Heart right ventricle (tissue), 16 donors: ENCODE data around the gene PLA2G12A. TPM values are rescaled to one million over a fixed set of nuclear protein-coding genes. Genes with fewer than 3 reads are reported as not detected.

Experiments used
- ATAC-seq, 8 donors: fragments of 200-7000 bp; cut with Tn5 transposase; one replicate each; pipeline ENCODE4 v1.9.1; 2020; ENCODE audit warnings: mild to moderate bottlenecking in 8 of 8, moderate library complexity in 8 of 8, moderate number of reproducible peaks in 1 of 8
- DNase-seq, 2 donors: peaks; one replicate each; pipeline ENCODE4 v3.0.0-alpha.2; 2020
- H3K27ac ChIP-seq, 10 donors: fragments of 200-600 bp; sonication (generic) in 2 of 10; one replicate each; pipeline versions ENCODE4 v1.5.0 to v1.8.0; 2020 to 2022; ENCODE audit warnings: mild to moderate bottlenecking in 3 of 10
- H3K27me3 ChIP-seq, 7 donors: fragments of 200-600 bp; one replicate each; pipeline ENCODE4 v1.8.0; 2021 to 2022; ENCODE audit warnings: mild to moderate bottlenecking in 2 of 7
- H3K36me3 ChIP-seq, 9 donors: fragments of 200-600 bp; sonication (generic) in 1 of 9; one replicate each; pipeline versions ENCODE4 v1.5.0 to v1.8.0; 2020 to 2022; ENCODE audit warnings: mild to moderate bottlenecking in 2 of 9
- H3K4me1 ChIP-seq, 9 donors: fragments of 200-600 bp; sonication (generic) in 1 of 9; one replicate each; pipeline versions ENCODE4 v1.5.0 to v1.8.0; 2020 to 2022; ENCODE audit warnings: mild to moderate bottlenecking in 4 of 9
- H3K4me3 ChIP-seq, 10 donors: fragments of 200-600 bp; sonication (generic) in 2 of 10; one replicate each; pipeline versions ENCODE4 v1.5.0 to v1.8.0; 2020 to 2022; ENCODE audit warnings: mild to moderate bottlenecking in 7 of 10, moderate library complexity in 2 of 10
- H3K9me3 ChIP-seq, 11 donors: fragments of 200-600 bp in 10 of 11; sonication (generic) in 2 of 11; one replicate each; pipeline versions ENCODE4 v1.5.0 to v1.8.0; 2013 to 2022; ENCODE audit warnings: mild to moderate bottlenecking in 2 of 11, control low read depth in 1 of 11, moderate library complexity in 1 of 11
- CTCF ChIP-seq, 9 donors: fragments of 200-600 bp; sonication (generic) in 2 of 9; IDR thresholded peaks; one replicate each; pipeline versions ENCODE4 v1.5.0 to v1.8.0; 2021 to 2022; ENCODE audit warnings: antibody characterized with exemption in 9 of 9, mild to moderate bottlenecking in 5 of 9, moderate library complexity in 1 of 9
- WGBS, 2 donors: extraction: QIAGEN DNeasy Blood & Tissue Kit; methylation state at CpG; one replicate each; pipeline ENCODE4 v1.1.7; 2013; ENCODE audit warnings: inconsistent platforms in 1 of 2; 5-methylcytosine and 5-hydroxymethylcytosine counted together
- intact Hi-C, 10 donors: fragments of 100-400 bp; cut with DNase I; formaldehyde crosslinking; loops; one replicate each; pipeline versions ENCODE4 v1.11.1 to v1.14.2; 2022
- polyA plus RNA-seq, 2 donors: library from polyadenylated mRNA; stranded (reverse); fragments of 200-250 nt; gene quantifications; one replicate each; pipeline ENCODE4 v1.2.3, GENCODE V29; 2013
- total RNA-seq, 10 donors: library from RNA; stranded (reverse); fragmentation: NEBNext Ultra II Directional in 3 of 10; extraction: Animal tissue kit (Norgen Biotek cat#: 25700) in 3 of 10; gene quantifications; one replicate each; pipeline versions ENCODE4 v1.2.1 to v1.2.4, GENCODE V29; 2021 to 2023
- donor health status: Arrhythmogenic right ventricular cardiomyopathy.
- donor health status: ischemic (EF 13 %, LVEDD 7.1; RV severe dilation, severe dysfunction).
- donor health status: healthy with polysubstance abuse.
- donor health status: DM: no; HTN: yes; CAD: no.
- donor health status: DM: no; HTN: no; CAD: no.
- donor health status: ischemic (EF 25% LVEDD 6.9; RV normal size, moderate dysfunction).
- donor health status: ischemic (EF 25% LVEDD 5.7; RV mildly dilated, moderate dysfunction).
- donor health status: healthy.
- donor health status: DM: yes; HTN: yes; CAD: no.
- donor health status: Ischemic cardiomyopathy.
- donor health status: ischemic (EF 35%, LVEDD 5.7; RV mildly dilated, moderate dysfunction).
- donor health status: nonischemic (EF 11% LVEDD 7.7; RV severe dilation, severe dysfunction).
- donor health status: DM: yes; HTN: yes; CAD: no.
- donor health status: PGD.
- donor health status: ischemic (EF 29% LVEDD 5.4; RV normal size, mild dysfunction).
- donor health status: nonischemic (EF 23%, LVEDD 6.1; RV moderate dilation, normal function).

The PLA2G12A gene
- total and polyA plus RNA-seq, 12 donors, result 14.3 to 100 (median 47.3) TPM

GRCh38 chr4:109751852-109752251 lies 22.0 kb upstream of the PLA2G12A start:
- DNase-seq, result no peak
- H3K4me1 ChIP-seq, result no peaks in the 10 kb centered on the region
- H3K9me3 ChIP-seq, result no peaks in the 10 kb centered on the region
- H3K27me3 ChIP-seq, result no peaks in the 10 kb centered on the region
- 88 to 91% methylated on average over 4 of the region's 4 CpGs for WGBS, 2 donors
- ATAC-seq, result no peak
- H3K36me3 ChIP-seq, result peaks cover 0 to 15% (median 0%) of the 10 kb centered on the region in 9 donors
- H3K4me3 ChIP-seq, result no peak overlapping the region
- intact Hi-C loops, result no loop called here
- TF ChIP-seq CTCF (IDR thresholded peaks at IDR 0.05), result no peak
- H3K27ac ChIP-seq, result no peak overlapping the region

GRCh38 chr4:109750652-109751244 lies 20.9 kb upstream of the PLA2G12A start:
- Histone ChIP-seq H3K9me3 (no peaks in the 10 kb centered on the region), H3K4me3 (no peak overlapping the region), H3K36me3 (peaks cover 0 to 24% (median 0%) of the 10 kb centered on the region in 9 donors), H3K27ac (no peak overlapping the region), H3K27me3 (no peaks in the 10 kb centered on the region), H3K4me1 (no peaks in the 10 kb centered on the region)
- ATAC-seq, result no peak
- 92 to 95% methylated on average over 4 of the region's 4 CpGs for WGBS, 2 donors
- no peak for TF ChIP-seq CTCF (IDR thresholded peaks at IDR 0.05)
- DNase-seq, result no peak
- intact Hi-C loops, result no loop called here

GRCh38 chr4:109749388-109750082 lies 19.7 kb upstream of the PLA2G12A start:
- no peak for ATAC-seq
- no peak overlapping the region for H3K4me3 ChIP-seq
- no peak for DNase-seq
- WGBS, 2 donors, result 73 to 85% methylated on average over 7 of the region's 7 CpGs
- H3K4me1 ChIP-seq, result no peaks in the 10 kb centered on the region
- no peak for TF ChIP-seq CTCF (IDR thresholded peaks at IDR 0.05)
- no peaks in the 10 kb centered on the region for H3K27me3 ChIP-seq
- peaks cover 0 to 32% (median 0%) of the 10 kb centered on the region in 9 donors for H3K36me3 ChIP-seq
- intact Hi-C loops, result no loop called here
- no peak overlapping the region for H3K27ac ChIP-seq
- H3K9me3 ChIP-seq, result no peaks in the 10 kb centered on the region

- Histone ChIP-seq H3K36me3 (peaks cover 0 to 43% (median 0%) of the 10 kb centered on the region in 9 donors), H3K27me3 (no peaks in the 10 kb centered on the region), H3K4me1 (no peaks in the 10 kb centered on the region), H3K27ac (no peak overlapping the region), H3K4me3 (no peak overlapping the region), H3K9me3 (no peaks in the 10 kb centered on the region)
- ATAC-seq (no peak), DNase-seq (no peak)
- WGBS, 2 donors, result 90 to 93% methylated on average over 1 of the region's 1 CpG
- no peak for TF ChIP-seq CTCF (IDR thresholded peaks at IDR 0.05)
- intact Hi-C loops, result no loop called here
Observed at GRCh38 chr4:109748114-109748513, 18.2 kb upstream of the PLA2G12A start.
